Activated CD4-positive, alpha-beta T cell treated with anti-CD3 and anti-CD28 coated beads for 1 hour (primary cell): Measurements from ENCODE around the gene CEP135.
"Not testable (repeated sequence)": the region's sequence is repeated elsewhere in the genome, so short reads cannot be mapped to it uniquely, and the experiment has no call there.

Experiments used
- DNase-seq: peaks from one replicate; pipeline ENCODE4 v3.0.0-alpha.2; 2020

CEP135 gene

GRCh38 chr4:55941881-55942396 is 6.8 kb upstream of the CEP135 start:
- DNase-seq = no peak

- no peak for DNase-seq
Observed at GRCh38 chr4:55947254-55947882, 1.4 kb upstream of the CEP135 start.

- DNase-seq = no peak
Observed at GRCh38 chr4:55947912-55948725, 626 bp upstream of the CEP135 start.

- no peak for DNase-seq
Observed at GRCh38 chr4:55949482-55949802, 697 bp downstream of the CEP135 start.

GRCh38 chr4:55951191-55951922 is 2.6 kb downstream of the CEP135 start:
- no peak for DNase-seq

- no peak for DNase-seq
Observed at GRCh38 chr4:55955710-55956109, 7.0 kb downstream of the CEP135 start.

- no peak for DNase-seq
Observed at GRCh38 chr4:55959655-55960054, 10.9 kb downstream of the CEP135 start.

- DNase-seq = no peak
Observed at GRCh38 chr4:55964046-55964445, 15.3 kb downstream of the CEP135 start.

- no peak for DNase-seq
Observed at GRCh38 chr4:55965585-55965984, 16.8 kb downstream of the CEP135 start.

- DNase-seq = not testable (repeated sequence)
Observed at GRCh38 chr4:55966324-55966723, 17.6 kb downstream of the CEP135 start.

- no peak for DNase-seq
Observed at GRCh38 chr4:55967376-55967775, 18.6 kb downstream of the CEP135 start.

GRCh38 chr4:55973650-55974049 is 24.9 kb downstream of the CEP135 start:
- DNase-seq = no peak

- no peak for DNase-seq
Observed at GRCh38 chr4:55977811-55978210, 29.1 kb downstream of the CEP135 start.

GRCh38 chr4:55979562-55979961 is 30.8 kb downstream of the CEP135 start:
- no peak for DNase-seq

- DNase-seq = no peak
Observed at GRCh38 chr4:55980725-55981124, 32.0 kb downstream of the CEP135 start.

- DNase-seq = no peak
Observed at GRCh38 chr4:55982976-55983375, 34.2 kb downstream of the CEP135 start.

- no peak for DNase-seq
Observed at GRCh38 chr4:55989766-55990165, 41.0 kb downstream of the CEP135 start.

- no peak for DNase-seq
Observed at GRCh38 chr4:55993994-55994663, 45.4 kb downstream of the CEP135 start.

GRCh38 chr4:55996646-55997045 is 47.9 kb downstream of the CEP135 start:
- no peak for DNase-seq

GRCh38 chr4:56003606-56004005 is 54.9 kb downstream of the CEP135 start:
- no peak for DNase-seq

- DNase-seq = no peak
Observed at GRCh38 chr4:56004235-56004634, 55.5 kb downstream of the CEP135 start.

GRCh38 chr4:56007154-56007553 is 58.4 kb downstream of the CEP135 start:
- DNase-seq = no peak

GRCh38 chr4:56008206-56008605 is 59.5 kb downstream of the CEP135 start:
- no peak for DNase-seq
